GM12878 (cell line): ENCODE results near the gene COG7. TPM values are rescaled to one million over a fixed set of nuclear protein-coding genes. Genes with fewer than 3 reads are reported as not detected.

Experiments used
- ATAC-seq: fragments of 200-7000 bp; cut with Tn5 transposase; 3 replicates; pipeline ENCODE4 v1.9.1; 2020; ENCODE audit warnings: mild to moderate bottlenecking, moderate library complexity
- BruUV-seq: library from RNA; stranded (reverse); fragments of 400-500 nt; replicated peaks from 2 replicates; lab custom pipeline; 2021; lab: Mats Ljungman, UMichigan
- CTCF ChIA-PET: fragments of 300-600 bp; sonication (Branson Sonifier 250); formaldehyde crosslinking; extraction: SDS; loops from one replicate; lab custom pipeline; 2021; ENCODE audit warnings: inconsistent platforms; lab: Yijun Ruan, JAX
- POLR2A ChIA-PET: fragments of 350-600 bp; formaldehyde crosslinking; extraction: SDS; loops from one replicate; lab custom pipeline; 2021; ENCODE audit warnings: inconsistent platforms; lab: Charles Lee
- RAD21 ChIA-PET: fragments of 300-600 bp; sonication (Branson Sonifier 250); formaldehyde crosslinking; loops from one replicate; lab custom pipeline; 2023; ENCODE audit warnings: antibody characterized with exemption; ENCODE audit not compliant: unreplicated experiment; lab: Charles Lee
- SMC1A ChIA-PET: fragments of 300-600 bp; sonication (Branson Sonifier 250); formaldehyde crosslinking; loops from one replicate; lab custom pipeline; 2023; ENCODE audit not compliant: unreplicated experiment, uncharacterized antibody; lab: Charles Lee
- DNase-seq: peaks from one replicate; pipeline ENCODE4 v3.0.0-alpha.2; 2011; ENCODE audit warnings: low read depth, low spot score
- FAIRE-seq: peaks from 3 replicates; lab custom pipeline; 2011; peaks lifted over from hg19 to GRCh38; lab: Jason Lieb, UNC
- H2AFZ ChIP-seq: 2 replicates; pipeline ENCODE4 v1.6.0; 2011; ENCODE audit warnings: low read depth, low read length, control low read depth; ENCODE audit not compliant: control insufficient read depth
- H3K27ac ChIP-seq: 2 replicates; pipeline ENCODE4 v1.5.1; 2011; ENCODE audit warnings: control low read depth; ENCODE audit not compliant: control insufficient read depth, insufficient read depth
- H3K27me3 ChIP-seq, 2 experiments: replicated peaks in 1 of 2; 2 replicates each; pipeline versions ENCODE4 v1.6.0 to v1.6.1; 2011; ENCODE audit warnings: low read length in 1 of 2; ENCODE audit not compliant: control insufficient read depth in 2 of 2, insufficient read depth in 2 of 2
- H3K36me3 ChIP-seq, 2 experiments: 2 replicates each; pipeline ENCODE4 v1.5.1; 2011; ENCODE audit warnings: low read length in 1 of 2; ENCODE audit not compliant: control insufficient read depth in 2 of 2, insufficient read depth in 2 of 2
- H3K4me1 ChIP-seq: 2 replicates; pipeline ENCODE4 v1.6.1; 2011; ENCODE audit warnings: mild to moderate bottlenecking, low read length, moderate library complexity, mixed read lengths; ENCODE audit not compliant: control insufficient read depth, insufficient read depth
- H3K4me2 ChIP-seq: 2 replicates; pipeline ENCODE4 v1.6.0; 2011; ENCODE audit warnings: control low read depth; ENCODE audit not compliant: control insufficient read depth, insufficient read depth
- H3K4me3 ChIP-seq: fragments of 200-600 bp; sonication (generic); 2 replicates; pipeline ENCODE4 v1.5.1; 2016
- H3K79me2 ChIP-seq: 2 replicates; pipeline ENCODE4 v1.6.0; 2011; ENCODE audit warnings: low read length; ENCODE audit not compliant: control insufficient read depth, insufficient read depth
- H3K9ac ChIP-seq: 2 replicates; pipeline ENCODE4 v1.8.0; 2011; ENCODE audit warnings: low read length, control low read depth, mixed read lengths; ENCODE audit not compliant: control insufficient read depth, insufficient read depth
- H3K9me3 ChIP-seq: replicated peaks from 3 replicates; pipeline ENCODE4 v1.5.1; 2011; ENCODE audit warnings: mild to moderate bottlenecking, low read length; ENCODE audit not compliant: control insufficient read depth, insufficient read depth
- H4K20me1 ChIP-seq: 2 replicates; pipeline ENCODE4 v1.6.0; 2011; ENCODE audit not compliant: control insufficient read depth, insufficient read depth
- BMI1 ChIP-seq: fragments of 450-650 bp; IDR thresholded peaks from 2 replicates; pipeline ENCODE4 v1.6.1; 2016; ENCODE audit warnings: mild to moderate bottlenecking, moderate library complexity, borderline replicate concordance
- CHD2 ChIP-seq: IDR thresholded peaks from 2 replicates; pipeline ENCODE4 v1.6.1; 2011; ENCODE audit warnings: low read depth, low read length, improper control_type of control experiment, borderline replicate concordance
- DPF2 ChIP-seq: fragments of 450-650 bp; IDR thresholded peaks from 2 replicates; pipeline ENCODE4 v1.6.1; 2017; ENCODE audit warnings: mild to moderate bottlenecking
- E2F8 ChIP-seq: fragments of 450-650 bp; IDR thresholded peaks from 2 replicates; pipeline ENCODE4 v1.6.1; 2018; ENCODE audit warnings: mild to moderate bottlenecking, low read depth, moderate library complexity; ENCODE audit not compliant: partially characterized antibody
- E4F1 ChIP-seq: fragments of 450-650 bp; IDR thresholded peaks from 2 replicates; pipeline ENCODE4 v1.6.1; 2018; ENCODE audit warnings: borderline replicate concordance, mild to moderate bottlenecking; ENCODE audit not compliant: partially characterized antibody
- IRF3 ChIP-seq: fragments of 450-650 bp; IDR thresholded peaks from 2 replicates; pipeline ENCODE4 v1.6.1; 2014; ENCODE audit warnings: mild to moderate bottlenecking
- LARP7 ChIP-seq: fragments of 450-650 bp; IDR thresholded peaks from 2 replicates; pipeline ENCODE4 v1.6.1; 2017; ENCODE audit warnings: mild to moderate bottlenecking
- MLLT1 ChIP-seq: fragments of 450-650 bp; IDR thresholded peaks from 2 replicates; pipeline ENCODE4 v1.6.1; 2016; ENCODE audit warnings: mild to moderate bottlenecking
- NFIC ChIP-seq: IDR thresholded peaks from 2 replicates; pipeline ENCODE4 v1.6.1; 2012; ENCODE audit warnings: low read depth, mild to moderate bottlenecking, inconsistent platforms, low read length, moderate library complexity
- RAD21 ChIP-seq: IDR thresholded peaks from 2 replicates; pipeline ENCODE4 v1.6.1; 2011; ENCODE audit warnings: mild to moderate bottlenecking, low read depth, low read length, moderate library complexity; ENCODE audit not compliant: insufficient read depth
- SREBF1 ChIP-seq: IDR thresholded peaks from 2 replicates; pipeline ENCODE4 v1.6.1; 2012; ENCODE audit warnings: mild to moderate bottlenecking, low read length
- STAT1 ChIP-seq: fragments of 450-650 bp; conservative IDR thresholded peaks from 2 replicates; pipeline ENCODE4 v1.6.1; 2014; ENCODE audit warnings: antibody characterized with exemption, mild to moderate bottlenecking
- WGBS: methylation state at CpG from one replicate; pipeline ENCODE4 v1.1.6; 2016; ENCODE audit warnings: low lambda C conversion rate; ENCODE audit not compliant: insufficient replicate concordance, insufficient coverage; ENCODE audit errors: missing lambda C conversion rate; 5-methylcytosine and 5-hydroxymethylcytosine counted together
- in situ Hi-C: fragments of 300-500 bp; cut with MboI; formaldehyde crosslinking; loops from 9 replicates; pipeline ENCODE4 v1.14.3; 2018; ENCODE audit warnings: mixed read lengths
- intact Hi-C: fragments of 100-400 bp; cut with micrococcal nuclease; formaldehyde crosslinking; loops from one replicate; pipeline ENCODE4 v1.14.2; 2022; ENCODE audit not compliant: unreplicated experiment
- polyA plus RNA-seq, 11 experiments: library from polyadenylated mRNA; depleted of rRNA in 4 of 11; unstranded in 6 of 11; stranded (reverse) in 5 of 11; fragments of >200 nt; fragmentation: Nextera tagmentation in 4 of 11; fragmentation: Illumina TruSeq in 1 of 11; extraction: Ambion mirVana in 4 of 11; extraction: Trizol in 1 of 11; gene quantifications; 1 replicate in 1 of 11; 2 replicates in 10 of 11; pipeline versions ENCODE4 v1.2.1 to v1.2.3, GENCODE V29; 2011 to 2016; ENCODE audit warnings: inconsistent platforms in 2 of 11, missing spikeins in 2 of 11, low read depth in 1 of 11
- total RNA-seq, 4 experiments: library from RNA; depleted of rRNA in 3 of 4; stranded (reverse); fragments of >200 nt in 3 of 4; fragmentation: Illumina TruSeq in 1 of 4; extraction: Trizol in 1 of 4; gene quantifications; 2 replicates each; pipeline versions ENCODE4 v1.2.1 to v1.2.3, GENCODE V29; 2013 to 2021

COG7 gene
- total and polyA plus RNA-seq, 10 of the 15 experiments (the other 5 are each of a cell fraction or from before 2014, with no cell fraction given): 2.9 to 24.0 (median 10.0) TPM

DNA sequence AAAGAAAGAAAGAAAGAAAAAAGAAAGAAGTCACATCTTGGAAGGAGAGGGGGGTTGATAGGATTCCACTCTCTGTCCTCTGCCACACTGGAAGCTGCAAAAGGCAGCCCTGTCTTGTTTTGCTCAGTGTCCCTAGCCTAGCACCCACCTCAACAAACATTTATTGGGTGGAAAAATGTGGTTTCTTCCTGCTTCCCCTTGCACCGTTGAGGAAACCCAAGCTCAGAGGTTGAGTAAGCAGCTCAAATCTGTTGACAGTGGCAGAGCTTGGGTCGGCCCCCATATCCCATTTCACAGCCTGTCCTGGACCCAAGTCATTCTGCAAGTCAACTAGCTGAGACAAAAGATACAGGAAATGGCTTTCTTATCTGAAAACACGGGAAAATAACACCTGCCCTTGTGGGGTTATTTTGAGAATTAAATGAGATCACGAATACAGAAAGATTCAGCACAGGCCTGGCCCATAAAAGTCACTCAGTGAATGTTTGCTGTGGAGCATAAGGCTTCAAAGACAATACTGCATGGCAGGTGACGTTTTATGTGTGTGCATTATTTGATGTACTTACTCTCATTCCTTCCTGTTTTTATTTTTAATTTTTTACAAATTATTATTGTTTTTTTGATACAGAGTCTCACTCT lies 87.3 kb downstream of the COG7 start (continued):
- TF ChIP-seq SREBF1 (no peak), BMI1 (no peak)
- TF ChIP-seq, all 136 proteins: peak for 11

DNA sequence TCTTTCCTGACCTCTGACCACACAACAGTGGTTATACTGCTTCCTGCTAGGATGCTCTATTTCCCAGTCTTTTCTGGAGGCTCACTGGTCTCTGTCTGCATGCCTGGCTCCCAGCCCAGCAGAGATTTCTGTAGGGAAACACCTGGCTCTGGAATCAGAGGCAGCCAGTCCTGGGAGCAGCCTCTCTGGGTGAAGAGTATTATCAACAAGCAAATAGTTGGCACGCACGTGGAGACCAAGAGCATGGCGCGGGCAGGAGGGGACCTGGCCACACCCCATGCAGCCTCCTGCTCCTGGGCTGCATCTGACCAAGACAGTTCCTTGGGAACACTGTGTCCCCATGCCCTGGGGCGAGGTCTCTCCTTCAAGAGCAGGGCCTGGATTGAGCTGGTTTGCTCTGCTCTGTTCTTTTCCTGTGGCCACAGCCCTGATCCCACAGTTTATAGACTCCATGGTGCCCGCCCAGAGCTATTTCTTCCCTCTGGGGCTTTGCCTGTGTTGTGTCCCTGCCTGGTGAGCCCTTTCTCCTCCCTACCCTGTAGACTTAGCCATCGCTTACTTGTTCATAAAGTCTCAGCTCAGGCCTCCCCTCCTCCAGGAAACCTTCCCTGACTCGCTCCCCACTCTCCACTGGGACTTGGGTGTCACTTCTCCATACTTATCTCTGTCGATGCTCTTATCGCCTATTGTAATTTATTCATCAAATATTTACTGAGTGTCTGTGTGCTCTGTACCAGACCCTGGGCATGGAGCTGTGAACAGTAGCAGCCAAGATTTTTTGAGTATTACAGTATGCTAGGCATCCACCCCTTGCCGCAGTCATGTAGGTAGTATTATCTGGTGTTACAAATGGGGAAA lies 90.3 kb downstream of the COG7 start:
- Histone ChIP-seq H3K4me2 (no peak overlapping the region), H2AFZ (no peak overlapping the region), H3K27me3 (no peaks in the 10 kb centered on the region), H3K4me3 (no peak overlapping the region), H3K9me3 (no peaks in the 10 kb centered on the region; the same call in 2 of the 3 replicates), H3K9ac (no peak overlapping the region), H3K27ac (no peak overlapping the region), H3K79me2 (no peaks in the 10 kb centered on the region), H3K36me3 (no peaks in the 10 kb centered on the region), H3K4me1 (peaks cover 5% of the 10 kb centered on the region), H4K20me1 (no peaks in the 10 kb centered on the region)
- 70% methylated on average over 11 of the region's 11 CpGs for WGBS
- ChIA-PET POLR2A (no interaction called here), SMC1A (interaction anchor here (1.8 to 4.4 kb wide), 3 partner anchors 11 to 72 kb away, joined by 3 to 25 read pairs (median 7); no protein-coding TSS in a partner anchor), CTCF (interaction anchor here (0.9 to 1.8 kb wide), 3 partner anchors 11 to 182 kb away, joined by 3 to 6 read pairs (median 3); no protein-coding TSS in a partner anchor), RAD21 (interaction anchor here (0.6 kb wide), 1 partner anchor 31 kb away, joined by 3 read pairs; no protein-coding TSS in a partner anchor)
- BruUV-seq: no TSS peak
- ATAC-seq (no peak), DNase-seq (no peak), FAIRE-seq (no peak)
- intact Hi-C loops (no loop called here), in situ Hi-C loops (no loop called here)
- TF ChIP-seq NFIC (no peak), E2F8 (no peak), RAD21 (no peak), DPF2 (no peak), MLLT1 (no peak), IRF3 (no peak), E4F1 (no peak), CHD2 (no peak), STAT1 (no peak), LARP7 (no peak)
